Neural cell (in vitro differentiated cells): ENCODE results near the gene DDX1.

Experiments
- EP300 ChIP-seq: fragments of 450-650 bp; conservative IDR thresholded peaks from 2 replicates; pipeline ENCODE4 v1.6.1; 2014; ENCODE audit warnings: antibody characterized with exemption, mild to moderate bottlenecking, moderate library complexity; ENCODE audit not compliant: poor library complexity, severe bottlenecking
- TF ChIP-seq, protein P1 (sequence below): fragments of 450-650 bp; IDR thresholded peaks from 2 replicates; pipeline ENCODE4 v1.5.1; 2014; ENCODE audit warnings: antibody characterized with exemption, mild to moderate bottlenecking, moderate library complexity; ENCODE audit not compliant: poor library complexity, severe bottlenecking

DNA sequence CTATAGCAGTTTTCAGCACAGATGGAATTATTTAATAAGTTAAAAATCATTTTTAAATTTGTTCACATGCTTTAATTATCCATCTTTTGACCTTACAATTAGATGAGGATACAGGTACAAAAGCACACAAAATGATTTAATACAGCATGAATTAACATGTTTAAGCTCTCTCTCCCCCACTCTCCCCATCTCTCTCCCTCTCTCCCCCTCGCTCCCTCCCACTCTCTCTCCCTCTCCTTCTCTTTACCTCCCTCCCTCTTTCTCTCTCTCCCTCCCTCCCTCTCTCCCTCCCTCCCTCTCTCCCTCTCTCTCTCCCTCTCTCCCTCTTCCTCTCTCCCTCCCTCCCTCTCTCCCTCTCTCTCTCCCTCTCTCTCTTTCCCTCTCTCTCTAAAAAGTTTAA is 38.1 kb upstream of the DDX1 start:
- TF ChIP-seq, protein P1, sequence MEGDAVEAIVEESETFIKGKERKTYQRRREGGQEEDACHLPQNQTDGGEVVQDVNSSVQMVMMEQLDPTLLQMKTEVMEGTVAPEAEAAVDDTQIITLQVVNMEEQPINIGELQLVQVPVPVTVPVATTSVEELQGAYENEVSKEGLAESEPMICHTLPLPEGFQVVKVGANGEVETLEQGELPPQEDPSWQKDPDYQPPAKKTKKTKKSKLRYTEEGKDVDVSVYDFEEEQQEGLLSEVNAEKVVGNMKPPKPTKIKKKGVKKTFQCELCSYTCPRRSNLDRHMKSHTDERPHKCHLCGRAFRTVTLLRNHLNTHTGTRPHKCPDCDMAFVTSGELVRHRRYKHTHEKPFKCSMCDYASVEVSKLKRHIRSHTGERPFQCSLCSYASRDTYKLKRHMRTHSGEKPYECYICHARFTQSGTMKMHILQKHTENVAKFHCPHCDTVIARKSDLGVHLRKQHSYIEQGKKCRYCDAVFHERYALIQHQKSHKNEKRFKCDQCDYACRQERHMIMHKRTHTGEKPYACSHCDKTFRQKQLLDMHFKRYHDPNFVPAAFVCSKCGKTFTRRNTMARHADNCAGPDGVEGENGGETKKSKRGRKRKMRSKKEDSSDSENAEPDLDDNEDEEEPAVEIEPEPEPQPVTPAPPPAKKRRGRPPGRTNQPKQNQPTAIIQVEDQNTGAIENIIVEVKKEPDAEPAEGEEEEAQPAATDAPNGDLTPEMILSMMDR = no peak
- no peak for TF ChIP-seq EP300
